Breast epithelium (tissue), 4 donors: ENCODE measurements around the gene PHF21B. TPM values are rescaled to one million over a fixed set of nuclear protein-coding genes. Genes with fewer than 3 reads are reported as not detected.

Source experiments
- DNase-seq, 2 donors: peaks; one replicate each; pipeline ENCODE4 v3.0.0-alpha.2; 2019; ENCODE audit warnings: low spot score in 2 of 2
- H3K27ac ChIP-seq, 2 donors: fragments of 200-600 bp; sonication (generic) in 1 of 2; one replicate each; pipeline ENCODE4 v1.5.1; 2016 to 2019; ENCODE audit warnings: mild to moderate bottlenecking in 1 of 2
- H3K27me3 ChIP-seq, 2 donors: fragments of 200-600 bp; sonication (generic) in 1 of 2; one replicate each; pipeline versions ENCODE4 v1.5.1 to v1.6.0; 2017 to 2019; ENCODE audit warnings: control low read depth in 1 of 2, mild to moderate bottlenecking in 1 of 2
- H3K36me3 ChIP-seq: fragments of 200-600 bp; one replicate; pipeline ENCODE4 v1.5.1; 2019
- H3K4me1 ChIP-seq, 2 donors: fragments of 200-600 bp; sonication (generic); one replicate each; pipeline ENCODE4 v1.5.1; 2016 to 2019; ENCODE audit warnings: control low read depth in 1 of 2
- H3K4me3 ChIP-seq, 3 donors: fragments of 200-600 bp; sonication (generic); 1 replicate in 2 of 3; 2 replicates in 1 of 3; pipeline ENCODE4 v1.5.1; 2016 to 2019; ENCODE audit warnings: mild to moderate bottlenecking in 3 of 3, moderate library complexity in 2 of 3
- H3K9me3 ChIP-seq, 2 donors: fragments of 200-600 bp; sonication (generic) in 1 of 2; one replicate each; pipeline ENCODE4 v1.5.1; 2016 to 2019; ENCODE audit warnings: control low read depth in 1 of 2
- POLR2A ChIP-seq: fragments of 450-650 bp; IDR thresholded peaks from one replicate; pipeline ENCODE4 v1.6.1; 2016; ENCODE audit warnings: antibody characterized with exemption, mild to moderate bottlenecking, moderate library complexity
- POLR2AphosphoS5 ChIP-seq, 3 donors: sonication (generic); formaldehyde crosslinking; IDR thresholded peaks; one replicate each; pipeline ENCODE4 v1.6.1; 2017; ENCODE audit warnings: antibody characterized with exemption in 3 of 3
- intact Hi-C: fragments of 100-400 bp; cut with DNase I; formaldehyde crosslinking; loops from one replicate; pipeline ENCODE4 v1.15.1; 2023; ENCODE audit warnings: low total_unique reads
- total RNA-seq, 3 donors: library from RNA; depleted of rRNA; stranded (reverse); fragments of >200 nt; gene quantifications; one replicate each; pipeline ENCODE4 v1.1.0, GENCODE V29; 2016
- TF ChIP-seq, protein P1 (sequence below), 3 donors: fragments of 450-650 bp; IDR thresholded peaks; one replicate each; pipeline ENCODE4 v1.5.1; 2016 to 2017; ENCODE audit warnings: antibody characterized with exemption in 3 of 3, mild to moderate bottlenecking in 3 of 3, moderate library complexity in 3 of 3

The PHF21B gene
- total RNA-seq, 3 donors from 2014 or later = 3.6 to 4.1 TPM; not detected in 1

DNA sequence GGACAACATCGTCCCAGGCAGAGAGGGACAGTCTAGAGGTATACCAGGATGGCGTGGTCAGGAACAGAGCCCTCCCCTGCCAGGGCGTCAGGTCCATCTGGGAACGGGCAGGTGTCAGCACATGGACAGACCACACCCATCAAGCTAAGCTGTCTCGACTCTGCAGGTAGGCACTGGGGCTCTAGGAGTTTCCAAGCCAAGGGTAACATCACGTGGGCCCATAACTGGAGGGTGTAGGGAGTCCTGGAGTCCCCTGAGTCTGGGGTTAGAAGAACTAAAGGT lies 75.4 kb downstream of the PHF21B start:
- no peak for DNase-seq
- no peak overlapping the region for H3K4me3 ChIP-seq
- H3K27me3 ChIP-seq = no peaks in the 10 kb centered on the region
- H3K27ac ChIP-seq = no peak overlapping the region
- intact Hi-C loops = no loop called here
- TF ChIP-seq, protein P1, sequence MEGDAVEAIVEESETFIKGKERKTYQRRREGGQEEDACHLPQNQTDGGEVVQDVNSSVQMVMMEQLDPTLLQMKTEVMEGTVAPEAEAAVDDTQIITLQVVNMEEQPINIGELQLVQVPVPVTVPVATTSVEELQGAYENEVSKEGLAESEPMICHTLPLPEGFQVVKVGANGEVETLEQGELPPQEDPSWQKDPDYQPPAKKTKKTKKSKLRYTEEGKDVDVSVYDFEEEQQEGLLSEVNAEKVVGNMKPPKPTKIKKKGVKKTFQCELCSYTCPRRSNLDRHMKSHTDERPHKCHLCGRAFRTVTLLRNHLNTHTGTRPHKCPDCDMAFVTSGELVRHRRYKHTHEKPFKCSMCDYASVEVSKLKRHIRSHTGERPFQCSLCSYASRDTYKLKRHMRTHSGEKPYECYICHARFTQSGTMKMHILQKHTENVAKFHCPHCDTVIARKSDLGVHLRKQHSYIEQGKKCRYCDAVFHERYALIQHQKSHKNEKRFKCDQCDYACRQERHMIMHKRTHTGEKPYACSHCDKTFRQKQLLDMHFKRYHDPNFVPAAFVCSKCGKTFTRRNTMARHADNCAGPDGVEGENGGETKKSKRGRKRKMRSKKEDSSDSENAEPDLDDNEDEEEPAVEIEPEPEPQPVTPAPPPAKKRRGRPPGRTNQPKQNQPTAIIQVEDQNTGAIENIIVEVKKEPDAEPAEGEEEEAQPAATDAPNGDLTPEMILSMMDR (IDR thresholded peaks at IDR 0.05) = no peak
- TF ChIP-seq POLR2A (no peak), POLR2AphosphoS5 (IDR thresholded peaks at IDR 0.05) (no peak)
- H3K36me3 ChIP-seq = no peaks in the 10 kb centered on the region
- H3K4me1 ChIP-seq = no peaks in the 10 kb centered on the region
- no peaks in the 10 kb centered on the region for H3K9me3 ChIP-seq

DNA sequence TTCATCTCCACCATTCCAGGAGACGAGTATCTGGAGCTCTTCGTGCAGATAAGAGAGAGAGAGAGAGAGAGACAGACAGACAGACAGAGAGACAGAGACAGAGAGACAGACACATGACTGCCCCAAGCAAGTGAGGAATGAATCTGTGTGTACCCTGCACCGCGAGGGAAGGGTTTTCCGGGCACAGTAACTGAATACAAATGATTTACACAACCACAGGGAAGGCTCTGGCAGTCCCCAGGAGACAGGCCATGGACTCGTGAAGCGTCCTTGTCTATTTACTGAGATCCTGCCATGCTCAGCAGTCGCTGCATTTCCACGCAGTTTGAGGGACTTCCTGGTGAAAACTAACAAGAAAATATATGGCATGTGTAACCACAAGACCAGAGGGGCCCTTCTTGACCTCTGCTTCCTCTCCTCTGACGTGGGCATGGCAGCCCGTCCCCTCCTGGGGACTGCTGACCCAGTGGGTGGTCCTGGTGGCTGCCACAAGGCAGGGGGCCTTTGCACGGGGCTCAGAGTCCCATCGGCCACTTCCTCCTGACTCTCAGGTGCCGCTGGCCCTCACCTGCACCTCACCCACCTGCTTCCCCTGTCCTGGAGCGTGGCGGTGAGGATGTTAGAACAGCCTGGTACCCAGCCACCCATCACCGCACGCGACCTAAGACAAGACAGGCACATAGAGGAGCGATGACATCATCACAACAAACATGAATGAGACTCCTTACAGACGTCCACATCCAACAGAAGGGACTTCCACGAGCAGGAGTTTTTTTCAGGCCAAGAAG lies 75.9 kb downstream of the PHF21B start:
- no peak for DNase-seq
- intact Hi-C loops = no loop called here
- TF ChIP-seq, protein P1 (IDR thresholded peaks at IDR 0.05) = no peak
- TF ChIP-seq POLR2A (no peak), POLR2AphosphoS5 (IDR thresholded peaks at IDR 0.05) (no peak)

DNA sequence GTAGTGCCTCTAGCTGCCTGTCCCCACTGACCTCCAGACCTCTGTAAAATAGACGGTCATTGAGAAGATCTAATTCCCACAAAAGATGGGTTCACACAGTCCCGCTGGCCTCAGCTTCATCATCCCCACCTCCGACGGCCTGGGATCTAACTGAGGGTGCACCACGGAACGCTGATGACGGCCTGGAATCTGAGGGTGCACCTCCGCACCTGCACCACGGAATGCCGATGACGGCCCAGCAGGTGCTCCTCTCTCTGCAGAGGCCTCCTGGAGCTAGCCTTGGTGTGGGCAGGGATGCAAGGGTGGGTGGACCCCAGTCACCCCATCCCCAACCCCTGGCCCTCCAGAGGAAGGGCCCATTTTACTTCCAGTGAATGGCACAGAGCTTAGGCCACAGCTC lies 77.3 kb downstream of the PHF21B start:
- Histone ChIP-seq H3K4me1 (no peaks in the 10 kb centered on the region), H3K27me3 (no peaks in the 10 kb centered on the region), H3K27ac (no peak overlapping the region), H3K9me3 (no peaks in the 10 kb centered on the region), H3K4me3 (no peak overlapping the region), H3K36me3 (no peaks in the 10 kb centered on the region)
- no peak for DNase-seq
- intact Hi-C loops = no loop called here
- TF ChIP-seq POLR2AphosphoS5 (IDR thresholded peaks at IDR 0.05) (no peak), POLR2A (no peak)
- TF ChIP-seq, protein P1 (IDR thresholded peaks at IDR 0.05) = no peak

More for the DNA sequence above, 75.9 kb downstream of the PHF21B start:
- H3K36me3 ChIP-seq = no peaks in the 10 kb centered on the region
- no peak overlapping the region for H3K27ac ChIP-seq
- no peaks in the 10 kb centered on the region for H3K4me1 ChIP-seq
- no peaks in the 10 kb centered on the region for H3K9me3 ChIP-seq
- H3K27me3 ChIP-seq = no peaks in the 10 kb centered on the region
- no peak overlapping the region for H3K4me3 ChIP-seq

DNA sequence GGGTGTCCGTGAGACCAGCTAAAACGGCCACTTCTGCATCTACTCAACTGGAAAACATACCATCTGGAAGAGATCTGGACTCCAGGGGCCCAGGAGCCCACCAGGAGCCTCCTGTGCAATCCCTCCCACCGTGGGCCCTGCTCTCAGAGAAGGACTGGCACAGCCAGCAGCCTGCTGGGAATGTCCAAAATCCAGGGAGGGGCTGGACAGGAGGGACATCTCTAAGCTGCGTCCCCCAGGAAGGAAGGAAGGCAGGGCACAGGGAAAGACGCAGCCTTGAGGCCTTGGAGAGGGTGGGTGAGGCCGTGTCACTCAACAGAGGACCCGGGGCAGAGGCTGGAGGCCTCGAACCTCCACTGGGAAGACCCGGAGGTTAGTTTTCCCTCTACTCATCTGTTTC lies 78.0 kb downstream of the PHF21B start:
- no peak overlapping the region for H3K27ac ChIP-seq

DNA sequence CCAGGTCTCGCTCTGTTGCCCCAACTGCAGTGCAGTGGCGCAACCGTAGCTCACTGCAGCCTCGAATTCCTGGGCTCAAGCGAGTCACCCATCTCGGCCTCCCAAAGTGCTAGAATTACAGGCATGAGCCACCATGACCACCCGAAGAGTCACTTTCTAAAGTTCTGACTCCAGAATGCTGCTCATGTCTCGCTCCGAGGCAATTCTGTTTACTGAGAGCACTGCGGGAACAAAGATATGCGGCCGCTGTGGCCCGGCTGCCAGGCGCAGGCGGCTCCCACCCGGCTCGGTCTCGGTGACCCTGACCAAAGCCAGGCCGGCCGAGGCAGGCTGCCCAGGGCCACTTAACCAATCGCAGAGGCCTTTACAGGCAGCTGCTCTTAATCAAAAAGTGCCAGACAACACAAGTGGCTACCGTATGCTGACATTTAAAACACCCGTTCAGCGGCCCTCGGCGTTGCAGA lies 78.7 kb downstream of the PHF21B start:
- Histone ChIP-seq H3K4me3 (no peak overlapping the region), H3K27ac (no peak overlapping the region)

More for the DNA sequence above, 78.0 kb downstream of the PHF21B start:
- no peaks in the 10 kb centered on the region for H3K9me3 ChIP-seq
- DNase-seq = no peak
- TF ChIP-seq POLR2AphosphoS5 (IDR thresholded peaks at IDR 0.05) (no peak), POLR2A (no peak)
- TF ChIP-seq, protein P1 (IDR thresholded peaks at IDR 0.05) = no peak
- H3K4me1 ChIP-seq = no peaks in the 10 kb centered on the region
- H3K27me3 ChIP-seq = no peaks in the 10 kb centered on the region
- no peaks in the 10 kb centered on the region for H3K36me3 ChIP-seq
- H3K4me3 ChIP-seq = no peak overlapping the region
- intact Hi-C loops = no loop called here

More for the DNA sequence above, 78.7 kb downstream of the PHF21B start:
- Histone ChIP-seq H3K36me3 (no peaks in the 10 kb centered on the region), H3K27me3 (no peaks in the 10 kb centered on the region), H3K9me3 (peaks cover 0 to 4% of the 10 kb centered on the region in 2 donors), H3K4me1 (no peaks in the 10 kb centered on the region)
- no peak for DNase-seq
- TF ChIP-seq, protein P1 (IDR thresholded peaks at IDR 0.05) = no peak
- TF ChIP-seq POLR2A (no peak), POLR2AphosphoS5 (IDR thresholded peaks at IDR 0.05) (no peak)
- intact Hi-C loops = no loop called here
